Gastroesophageal sphincter (tissue), 4 donors: Measurements from ENCODE around the gene KCTD15. TPM values are rescaled to one million over a fixed set of nuclear protein-coding genes. Genes with fewer than 3 reads are reported as not detected.
A peak's percentile ranks its signal among the peaks of the same experiment; 100 is the strongest.

Source experiments
- ATAC-seq: fragments of 150-250 bp; one replicate; pipeline ENCODE4 v1.9.1; 2016; ENCODE audit warnings: mild to moderate bottlenecking, moderate library complexity
- H3K27ac ChIP-seq, 4 donors: fragments of 200-600 bp; sonication (generic) in 3 of 4; 1 replicate in 3 of 4; 2 replicates in 1 of 4; pipeline ENCODE4 v1.5.1; 2016 to 2019
- H3K27me3 ChIP-seq: fragments of 200-600 bp; sonication (generic); one replicate; pipeline ENCODE4 v1.5.1; 2019
- H3K36me3 ChIP-seq, 2 donors: fragments of 200-600 bp; sonication (generic); one replicate each; pipeline ENCODE4 v1.5.1; 2019; ENCODE audit warnings: control low read depth in 1 of 2
- H3K4me1 ChIP-seq, 3 donors: fragments of 200-600 bp; sonication (generic); 1 replicate in 2 of 3; 2 replicates in 1 of 3; pipeline ENCODE4 v1.5.1; 2016 to 2019; ENCODE audit warnings: control low read depth in 2 of 3
- H3K4me3 ChIP-seq, 2 donors: fragments of 200-600 bp; sonication (generic); one replicate each; pipeline ENCODE4 v1.5.1; 2019; ENCODE audit warnings: mild to moderate bottlenecking in 1 of 2, moderate library complexity in 1 of 2
- H3K9me3 ChIP-seq, 3 donors: fragments of 200-600 bp; sonication (generic); one replicate each; pipeline ENCODE4 v1.5.1; 2017 to 2019; ENCODE audit warnings: control low read depth in 2 of 3
- CTCF ChIP-seq, 4 experiments: fragments of 200-600 bp in 2 of 4; fragments of 450-650 bp in 2 of 4; sonication (generic) in 1 of 4; IDR thresholded peaks; one replicate each; pipeline ENCODE4 v1.5.1; 2017 to 2019; ENCODE audit warnings: antibody characterized with exemption in 4 of 4, mild to moderate bottlenecking in 2 of 4, moderate library complexity in 2 of 4
- EP300 ChIP-seq: sonication (generic); formaldehyde crosslinking; IDR thresholded peaks from one replicate; pipeline ENCODE4 v1.6.1; 2017; ENCODE audit warnings: antibody characterized with exemption, mild to moderate bottlenecking
- POLR2A ChIP-seq, 2 donors: fragments of 450-650 bp; IDR thresholded peaks; one replicate each; pipeline ENCODE4 v1.6.1; 2017; ENCODE audit warnings: antibody characterized with exemption in 2 of 2, mild to moderate bottlenecking in 2 of 2, moderate library complexity in 1 of 2
- POLR2AphosphoS5 ChIP-seq: sonication (generic); formaldehyde crosslinking; IDR thresholded peaks from one replicate; pipeline ENCODE4 v1.6.1; 2017; ENCODE audit warnings: antibody characterized with exemption
- WGBS, 2 donors: methylation state at CpG; one replicate each; pipeline ENCODE4 v1.1.5; 2018; ENCODE audit warnings: low coverage in 1 of 2; 5-methylcytosine and 5-hydroxymethylcytosine counted together
- total RNA-seq, 4 donors: library from RNA; depleted of rRNA; stranded (reverse); fragments of >200 nt; gene quantifications; one replicate each; pipeline ENCODE4 v1.1.0, GENCODE V29; 2016

The KCTD15 gene
- total RNA-seq, 4 donors from 2014 or later = 62.3 to 148 (median 84.3) TPM

GRCh38 chr19:33799476-33799875 is 2.8 kb downstream of the KCTD15 start:
- Histone ChIP-seq H3K27me3 (no peaks in the 10 kb centered on the region), H3K36me3 (peaks cover 0 to 40% of the 10 kb centered on the region in 2 donors), H3K4me1 (peaks cover 0 to 89% (median 9%) of the 10 kb centered on the region in 3 donors), H3K4me3 (peak overlapping the region in 1 of 2 donors; percentile 78), H3K9me3 (no peaks in the 10 kb centered on the region), H3K27ac (peak overlapping the region; percentile 95 to 96 (median 96))
- ATAC-seq = no peak
- WGBS, 2 donors = 20% methylated on average over 1 of the region's 5 CpGs; no CpG with 5 or more reads in 1 of the 2 donors
- TF ChIP-seq POLR2AphosphoS5 = no peak

- Histone ChIP-seq H3K27me3 (no peaks in the 10 kb centered on the region), H3K27ac (peak overlapping the region in 3 of 4 donors; percentile 95 to 96 (median 96)), H3K4me1 (peaks cover 0 to 89% (median 7%) of the 10 kb centered on the region in 3 donors), H3K36me3 (peaks cover 0 to 47% of the 10 kb centered on the region in 2 donors), H3K4me3 (peak overlapping the region in 1 of 2 donors; percentile 78), H3K9me3 (no peaks in the 10 kb centered on the region)
- ATAC-seq = no peak
- 63% methylated on average over 3 of the region's 16 CpGs for WGBS, 2 donors
- TF ChIP-seq POLR2A (IDR thresholded peaks at IDR 0.05) = no peak
- no peak for TF ChIP-seq POLR2AphosphoS5
- TF ChIP-seq EP300 = no peak
- no peak for TF ChIP-seq CTCF (IDR thresholded peaks at IDR 0.05)
These were observed 3.5 kb downstream of the KCTD15 start for GRCh38 chr19:33800012-33800680.

- WGBS, 2 donors = 70% methylated on average over 2 of the region's 5 CpGs; no CpG with 5 or more reads in 1 of the 2 donors
- Histone ChIP-seq H3K4me3 (no peak overlapping the region), H3K27ac (peak overlapping the region in 2 of 4 donors; percentile 79 to 81), H3K36me3 (peaks cover 0 to 59% of the 10 kb centered on the region in 2 donors), H3K9me3 (no peaks in the 10 kb centered on the region), H3K27me3 (no peaks in the 10 kb centered on the region), H3K4me1 (peaks cover 0 to 97% (median 7%) of the 10 kb centered on the region in 3 donors)
- no peak for ATAC-seq
- TF ChIP-seq EP300 (no peak), POLR2A (IDR thresholded peaks at IDR 0.05) (no peak), POLR2AphosphoS5 (no peak), CTCF (IDR thresholded peaks at IDR 0.05) (no peak)
These were observed 4.7 kb downstream of the KCTD15 start for GRCh38 chr19:33801411-33801810.

- peak overlapping the region in 2 of 4 donors; percentile 79 to 81 for H3K27ac ChIP-seq
- peaks cover 0 to 65% of the 10 kb centered on the region in 2 donors for H3K36me3 ChIP-seq
- TF ChIP-seq POLR2AphosphoS5 = no peak
- no peak for TF ChIP-seq CTCF (IDR thresholded peaks at IDR 0.05)
- TF ChIP-seq EP300 = no peak
- no peak for TF ChIP-seq POLR2A (IDR thresholded peaks at IDR 0.05)
- no peaks in the 10 kb centered on the region for H3K9me3 ChIP-seq
- 54% methylated on average over 2 of the region's 10 CpGs; no CpG with 5 or more reads in 1 of the 2 donors for WGBS, 2 donors
- ATAC-seq = no peak
- H3K27me3 ChIP-seq = no peaks in the 10 kb centered on the region
- H3K4me1 ChIP-seq = peaks cover 0 to 98% (median 7%) of the 10 kb centered on the region in 3 donors
- H3K4me3 ChIP-seq = no peak overlapping the region
These were observed 5.3 kb downstream of the KCTD15 start for GRCh38 chr19:33802001-33802400.

- WGBS, 2 donors = 80% methylated on average over 1 of the region's 1 CpG; no CpG with 5 or more reads in 1 of the 2 donors
- TF ChIP-seq CTCF (IDR thresholded peaks at IDR 0.05) (no peak), EP300 (no peak), POLR2A (IDR thresholded peaks at IDR 0.05) (no peak), POLR2AphosphoS5 (no peak)
These were observed 6.1 kb downstream of the KCTD15 start for GRCh38 chr19:33802801-33803200.

More at GRCh38 chr19:33802801-33803200, 6.1 kb downstream of the KCTD15 start:
- no peak for ATAC-seq
- Histone ChIP-seq H3K27me3 (no peaks in the 10 kb centered on the region), H3K36me3 (peaks cover 0 to 73% of the 10 kb centered on the region in 2 donors), H3K4me1 (peaks cover 0 to 90% (median 7%) of the 10 kb centered on the region in 3 donors), H3K9me3 (no peaks in the 10 kb centered on the region), H3K4me3 (no peak overlapping the region), H3K27ac (peak overlapping the region in 3 of 4 donors; percentile 79 to 83 (median 81))
